Thyroid gland (tissue), 4 donors: ENCODE results near the gene CCNB1IP1.
"Not testable (repeated sequence)": the region's sequence is repeated elsewhere in the genome, so short reads cannot be mapped to it uniquely, and the experiment has no call there.

Experiments used
- CTCF ChIP-seq, 6 experiments: fragments of 200-600 bp in 3 of 6; fragments of 450-650 bp in 3 of 6; sonication (generic) in 3 of 6; IDR thresholded peaks; one replicate each; pipeline ENCODE4 v1.5.1; 2016 to 2019; ENCODE audit warnings: antibody characterized with exemption in 6 of 6, mild to moderate bottlenecking in 2 of 6, inconsistent platforms in 1 of 6, moderate library complexity in 1 of 6
- POLR2A ChIP-seq, 2 donors: fragments of 450-650 bp; IDR thresholded peaks; one replicate each; pipeline ENCODE4 v1.6.1; 2017; ENCODE audit warnings: antibody characterized with exemption in 2 of 2, mild to moderate bottlenecking in 2 of 2, moderate library complexity in 1 of 2

- not testable (repeated sequence) for TF ChIP-seq CTCF, POLR2A (IDR thresholded peaks at IDR 0.05)
Measured at GRCh38 chr14:20341032-20341431, 8.0 kb upstream of the CCNB1IP1 start.
